ENCODE measurements around the gene XPOT. TPM values are rescaled to one million over a fixed set of nuclear protein-coding genes. Genes with fewer than 3 reads are reported as not detected.

XPOT gene
- polyA plus RNA-seq, 3 donors, result 57.6 to 67.9 (median 61.6) TPM

Other genes starting within 250 kb of the XPOT start
- gene KICS2, start 182.1 kb upstream of the XPOT start, polyA plus RNA-seq (ENCODE audit: insufficient read length in 3 of 3), result 1 to 10 TPM; 4.5 to 6.3 (median 5.3) TPM
- gene C12orf56, start 13.6 kb upstream of the XPOT start, polyA plus RNA-seq (ENCODE audit: insufficient read length in 3 of 3), result 1 to 10 TPM; 1.0 to 1.6 (median 1.5) TPM
- 10 to 100 TPM; 18.2 to 26.4 (median 23.3) TPM for gene TBK1, start 47.7 kb downstream of the XPOT start, polyA plus RNA-seq (ENCODE audit: insufficient read length in 3 of 3)
- 10 to 100 TPM; 16.5 to 19.0 (median 18.3) TPM for gene RASSF3, start 206.1 kb downstream of the XPOT start, polyA plus RNA-seq (ENCODE audit: insufficient read length in 3 of 3)